ENCODE data around the gene DGLUCY.

Gene DGLUCY

GRCh38 chr14:91108941-91109611 lies 4.8 kb upstream of the DGLUCY start:
- Histone ChIP-seq H3K36me3 (ENCODE audit: insufficient read depth, insufficient read length, low read length) (no peaks in the 10 kb centered on the region), H3K9me3 (ENCODE audit: insufficient read depth, low read length) (no peaks in the 10 kb centered on the region), H3K27me3 (ENCODE audit: insufficient read depth, insufficient read length) (no peaks in the 10 kb centered on the region), H3K9ac (ENCODE audit: insufficient read length, low read depth) (no peak overlapping the region), H3K4me3 (ENCODE audit: insufficient read length, low read depth) (no peak overlapping the region), H3K4me1 (ENCODE audit: insufficient read depth, insufficient read length) (no peaks in the 10 kb centered on the region)
- no peak for DNase-seq (ENCODE audit: low read depth, low spot score)
- TF ChIP-seq SUZ12 (IDR thresholded peaks at IDR 0.05; ENCODE audit: extremely low read depth, insufficient read depth, insufficient read length) (no peak), YY1 (IDR thresholded peaks at IDR 0.05; ENCODE audit: insufficient read depth, insufficient read length) (no peak), ZNF274 (IDR thresholded peaks at IDR 0.05; ENCODE audit: low read depth, low read length) (no peak)

- H3K4me1 ChIP-seq (ENCODE audit: insufficient read depth, insufficient read length), result peaks cover 2% of the 10 kb centered on the region
- TF ChIP-seq YY1 (IDR thresholded peaks at IDR 0.05; ENCODE audit: insufficient read depth, insufficient read length), result no peak
- TF ChIP-seq ZNF274 (IDR thresholded peaks at IDR 0.05; ENCODE audit: low read depth, low read length), result no peak
- TF ChIP-seq SUZ12 (IDR thresholded peaks at IDR 0.05; ENCODE audit: extremely low read depth, insufficient read depth, insufficient read length), result no peak
- H3K4me3 ChIP-seq (ENCODE audit: insufficient read length, low read depth), result no peak overlapping the region
- H3K9me3 ChIP-seq (ENCODE audit: insufficient read depth, low read length), result no peaks in the 10 kb centered on the region
- no peak for DNase-seq (ENCODE audit: low read depth, low spot score)
- H3K27me3 ChIP-seq (ENCODE audit: insufficient read depth, insufficient read length), result no peaks in the 10 kb centered on the region
- no peaks in the 10 kb centered on the region for H3K36me3 ChIP-seq (ENCODE audit: insufficient read depth, insufficient read length, low read length)
- H3K9ac ChIP-seq (ENCODE audit: insufficient read length, low read depth), result no peak overlapping the region
Observed at GRCh38 chr14:91111443-91111842, 2.4 kb upstream of the DGLUCY start.

GRCh38 chr14:91112194-91112593 lies 1.7 kb upstream of the DGLUCY start:
- H3K9ac ChIP-seq (ENCODE audit: insufficient read length, low read depth), result no peak overlapping the region
- H3K4me1 ChIP-seq (ENCODE audit: insufficient read depth, insufficient read length), result peaks cover 2% of the 10 kb centered on the region
- no peaks in the 10 kb centered on the region for H3K9me3 ChIP-seq (ENCODE audit: insufficient read depth, low read length)
- peaks cover 3% of the 10 kb centered on the region for H3K36me3 ChIP-seq (ENCODE audit: insufficient read depth, insufficient read length, low read length)
- DNase-seq (ENCODE audit: low read depth, low spot score), result no peak
- TF ChIP-seq ZNF274 (IDR thresholded peaks at IDR 0.05; ENCODE audit: low read depth, low read length) (no peak), YY1 (IDR thresholded peaks at IDR 0.05; ENCODE audit: insufficient read depth, insufficient read length) (no peak), SUZ12 (IDR thresholded peaks at IDR 0.05; ENCODE audit: extremely low read depth, insufficient read depth, insufficient read length) (no peak)
- H3K4me3 ChIP-seq (ENCODE audit: insufficient read length, low read depth), result no peak overlapping the region
- H3K27me3 ChIP-seq (ENCODE audit: insufficient read depth, insufficient read length), result no peaks in the 10 kb centered on the region

DNA sequence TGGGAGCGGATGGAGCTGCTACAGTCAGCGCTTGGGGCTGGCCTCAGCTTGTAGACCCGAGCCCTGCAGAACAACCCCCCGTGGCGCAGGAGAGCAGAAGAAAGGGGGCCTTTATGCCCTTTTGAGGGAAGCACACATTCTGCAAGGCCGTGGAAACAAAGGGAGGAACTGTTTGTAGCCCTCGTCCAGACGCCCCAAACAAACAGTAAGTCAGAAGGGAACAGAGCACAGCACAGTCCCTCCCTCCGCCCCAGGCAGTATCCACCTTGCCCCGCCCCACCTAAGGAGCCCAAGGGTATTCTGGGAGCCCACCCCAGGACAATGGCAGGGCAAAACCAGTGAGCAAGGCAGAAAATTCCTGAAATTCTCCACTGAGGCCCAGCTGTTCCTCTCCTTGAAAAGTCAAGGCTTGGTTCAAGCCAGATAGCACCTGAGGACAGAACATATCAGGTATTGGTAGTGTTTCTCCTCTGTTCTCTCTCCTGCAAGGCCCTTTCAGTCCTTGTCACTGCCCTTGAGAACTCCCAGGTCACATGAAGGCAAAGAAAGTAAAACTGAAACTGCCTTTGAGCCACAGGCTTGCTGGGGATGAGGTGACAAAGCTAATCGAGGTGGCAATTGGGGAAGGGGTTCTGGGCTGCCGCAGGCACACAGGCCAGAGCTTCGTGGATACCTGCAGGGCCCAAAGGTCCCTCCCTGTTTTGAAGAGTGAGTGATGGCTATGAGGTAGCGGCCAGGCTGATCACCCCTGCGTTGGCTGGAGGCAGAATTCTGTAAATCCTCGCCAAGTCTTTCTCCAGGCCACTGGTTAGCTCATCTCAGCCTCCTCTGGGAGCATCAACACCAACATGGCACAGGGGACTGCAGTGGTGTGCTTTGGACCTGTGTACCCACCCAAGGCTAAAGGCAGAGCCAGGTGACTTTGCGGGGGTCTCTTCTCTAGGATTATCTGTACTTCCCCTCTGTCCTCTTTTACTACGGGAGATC lies 499 bp downstream of the DGLUCY start:
- Histone ChIP-seq H3K9me3 (ENCODE audit: insufficient read depth, low read length) (peaks cover 7% of the 10 kb centered on the region; the same call in 1 of the 2 replicates), H3K36me3 (ENCODE audit: insufficient read depth, insufficient read length, low read length) (peaks cover 4% of the 10 kb centered on the region), H3K4me3 (ENCODE audit: insufficient read length, low read depth) (peak overlapping the region; percentile 67), H3K27me3 (ENCODE audit: insufficient read depth, insufficient read length) (no peaks in the 10 kb centered on the region), H3K9ac (ENCODE audit: insufficient read length, low read depth) (peak overlapping the region; percentile 82), H3K4me1 (ENCODE audit: insufficient read depth, insufficient read length) (peaks cover 2% of the 10 kb centered on the region)
- no peak for TF ChIP-seq ZNF274 (IDR thresholded peaks at IDR 0.05; ENCODE audit: low read depth, low read length)
- no peak for TF ChIP-seq SUZ12 (IDR thresholded peaks at IDR 0.05; ENCODE audit: extremely low read depth, insufficient read depth, insufficient read length)
- TF ChIP-seq YY1 (IDR thresholded peaks at IDR 0.05; ENCODE audit: insufficient read depth, insufficient read length), result no peak
- peak; percentile 86 for DNase-seq (ENCODE audit: low read depth, low spot score)

DNA sequence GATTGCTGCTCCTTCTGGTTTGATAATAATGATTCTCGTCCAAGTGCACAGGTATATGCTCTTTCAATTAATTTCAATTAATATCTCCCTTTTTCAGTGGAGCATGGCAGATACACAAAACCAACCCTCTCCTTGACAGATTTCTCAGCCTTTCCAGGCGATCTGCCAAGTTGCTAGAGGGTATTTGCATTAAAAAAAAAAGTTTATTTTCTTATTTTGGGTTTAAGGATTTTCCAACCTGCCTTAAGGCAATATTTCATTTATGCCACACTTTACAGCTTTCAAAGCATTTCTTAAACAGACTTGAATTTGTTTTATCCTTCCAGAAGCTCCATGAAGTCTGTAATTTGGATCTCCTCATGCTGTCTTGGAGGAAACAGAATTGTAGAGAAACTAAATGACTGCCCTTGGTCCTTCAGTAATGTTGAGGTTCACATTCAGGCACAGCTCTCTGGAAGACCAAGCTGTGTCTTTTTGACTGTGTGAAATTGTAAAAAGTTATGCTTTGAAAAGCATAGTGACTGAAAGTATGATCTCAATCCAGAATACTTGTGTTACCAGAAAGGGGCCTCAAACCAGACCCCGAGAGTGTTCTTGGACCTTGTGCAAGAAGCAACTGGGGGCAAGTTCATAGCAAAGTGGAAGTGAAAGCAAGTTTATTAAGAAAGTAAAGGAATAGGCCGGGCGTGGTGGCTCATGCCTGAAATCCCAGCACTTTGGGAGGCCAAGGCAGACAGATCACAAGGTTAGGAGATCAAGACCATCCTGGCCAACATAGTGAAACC lies 2.3 kb downstream of the DGLUCY start:
- no peaks in the 10 kb centered on the region for H3K27me3 ChIP-seq (ENCODE audit: insufficient read depth, insufficient read length)
- peak overlapping the region; percentile 76 for H3K9ac ChIP-seq (ENCODE audit: insufficient read length, low read depth)
- no peak for DNase-seq (ENCODE audit: low read depth, low spot score)
- H3K9me3 ChIP-seq (ENCODE audit: insufficient read depth, low read length), result peaks cover 7% of the 10 kb centered on the region; the same call in 1 of the 2 replicates
- H3K4me1 ChIP-seq (ENCODE audit: insufficient read depth, insufficient read length), result peaks cover 2% of the 10 kb centered on the region
- H3K4me3 ChIP-seq (ENCODE audit: insufficient read length, low read depth), result no peak overlapping the region
- TF ChIP-seq YY1 (IDR thresholded peaks at IDR 0.05; ENCODE audit: insufficient read depth, insufficient read length) (no peak), SUZ12 (IDR thresholded peaks at IDR 0.05; ENCODE audit: extremely low read depth, insufficient read depth, insufficient read length) (no peak), ZNF274 (IDR thresholded peaks at IDR 0.05; ENCODE audit: low read depth, low read length) (no peak)
- H3K36me3 ChIP-seq (ENCODE audit: insufficient read depth, insufficient read length, low read length), result peaks cover 11% of the 10 kb centered on the region

DNA sequence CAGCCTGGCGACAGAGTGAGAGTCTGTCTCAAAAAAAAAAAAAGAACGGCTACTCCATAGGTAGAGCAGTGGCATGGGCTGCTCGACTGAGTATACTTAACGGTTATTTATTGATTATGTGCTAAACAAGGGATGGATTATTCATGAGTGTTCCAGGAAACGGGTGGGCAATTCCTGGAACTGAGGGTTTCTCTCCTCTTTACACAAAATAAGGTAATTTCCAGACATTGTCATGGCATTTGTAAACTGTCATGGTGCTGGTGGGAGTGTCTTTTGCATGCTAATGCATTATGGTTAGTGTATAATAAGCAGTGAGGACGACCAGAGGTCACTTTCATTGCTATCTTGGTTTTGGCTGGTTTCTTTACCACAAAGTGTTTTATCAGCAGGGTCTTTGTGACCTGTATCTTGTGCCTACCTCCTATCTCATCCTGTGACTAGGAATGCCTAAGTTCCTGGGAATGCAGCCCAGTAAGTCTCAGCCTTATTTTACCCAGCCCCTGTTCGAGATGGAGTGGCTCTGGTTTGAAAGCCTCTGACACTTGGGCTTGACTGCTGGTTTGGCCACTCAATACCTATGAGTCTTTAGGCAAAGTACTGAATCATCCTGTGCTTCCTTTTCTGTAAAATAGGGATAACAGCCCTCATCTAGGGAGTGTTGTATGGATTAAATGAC lies 3.2 kb downstream of the DGLUCY start:
- H3K4me3 ChIP-seq (ENCODE audit: insufficient read length, low read depth), result no peak overlapping the region
- H3K36me3 ChIP-seq (ENCODE audit: insufficient read depth, insufficient read length, low read length), result peaks cover 11% of the 10 kb centered on the region
- no peak overlapping the region for H3K9ac ChIP-seq (ENCODE audit: insufficient read length, low read depth)
- DNase-seq (ENCODE audit: low read depth, low spot score), result no peak
- H3K9me3 ChIP-seq (ENCODE audit: insufficient read depth, low read length), result peaks cover 7% of the 10 kb centered on the region; the same call in 1 of the 2 replicates
- H3K4me1 ChIP-seq (ENCODE audit: insufficient read depth, insufficient read length), result peaks cover 4% of the 10 kb centered on the region
- H3K27me3 ChIP-seq (ENCODE audit: insufficient read depth, insufficient read length), result no peaks in the 10 kb centered on the region
- TF ChIP-seq SUZ12 (IDR thresholded peaks at IDR 0.05; ENCODE audit: extremely low read depth, insufficient read depth, insufficient read length) (no peak), ZNF274 (IDR thresholded peaks at IDR 0.05; ENCODE audit: low read depth, low read length) (no peak), YY1 (IDR thresholded peaks at IDR 0.05; ENCODE audit: insufficient read depth, insufficient read length) (no peak)

Measured in NT2/D1 (cell line).